Vagina (tissue), 2 donors: ENCODE results near the gene VIPR2.
A peak's percentile ranks its signal among the peaks of the same experiment; 100 is the strongest.

Experiments used
- CTCF ChIP-seq, 3 experiments: fragments of 450-650 bp in 2 of 3; fragments of 200-600 bp in 1 of 3; sonication (generic) in 1 of 3; IDR thresholded peaks; one replicate each; pipeline ENCODE4 v1.5.1; 2017 to 2019; ENCODE audit warnings: antibody characterized with exemption in 3 of 3, mild to moderate bottlenecking in 2 of 3, moderate library complexity in 2 of 3
- POLR2A ChIP-seq, 2 donors: fragments of 450-650 bp; IDR thresholded peaks; one replicate each; pipeline ENCODE4 v1.6.1; 2017; ENCODE audit warnings: antibody characterized with exemption in 2 of 2, mild to moderate bottlenecking in 2 of 2, moderate library complexity in 2 of 2
- POLR2AphosphoS5 ChIP-seq, 2 donors: sonication (generic); formaldehyde crosslinking; IDR thresholded peaks; one replicate each; pipeline ENCODE4 v1.9.0; 2017; ENCODE audit warnings: antibody characterized with exemption in 2 of 2, mild to moderate bottlenecking in 2 of 2, low read depth in 1 of 2; ENCODE audit not compliant: insufficient read depth in 1 of 2

- TF ChIP-seq CTCF (IDR thresholded peaks at IDR 0.05) (no peak), POLR2A (IDR thresholded peaks at IDR 0.05) (no peak), POLR2AphosphoS5 (IDR thresholded peaks at IDR 0.05; ENCODE audit: insufficient read depth in 1 of 2, low read depth in 1 of 2) (peak in 1 of 2 donors; percentile 39)
Observed at GRCh38 chr7:159068488-159068811, 76.2 kb downstream of the VIPR2 start.
